WTC11 (cell line): ENCODE measurements around the gene PPM1N. TPM values are rescaled to one million over a fixed set of nuclear protein-coding genes. Genes with fewer than 3 reads are reported as not detected.

Source experiments
- ATAC-seq: fragments of 200-7000 bp; cut with Tn5 transposase; 2 replicates; pipeline ENCODE4 v1.10.0; 2021; ENCODE audit warnings: mild to moderate bottlenecking, moderate library complexity
- CTCF ChIA-PET: fragments of 300-600 bp; sonication (Branson Sonifier 250); formaldehyde crosslinking; loops from one replicate; lab custom pipeline; 2021; ENCODE audit warnings: antibody characterized with exemption; lab: Charles Lee
- POLR2A ChIA-PET: fragments of 350-600 bp; sonication (Branson Sonifier 250); formaldehyde crosslinking; loops from one replicate; lab custom pipeline; 2021; ENCODE audit warnings: antibody characterized with exemption; lab: Charles Lee
- DNase-seq: peaks from one replicate; pipeline ENCODE4 v3.0.0; 2021; ENCODE audit warnings: low spot score
- H3K27ac Mint-ChIP-seq: 2 replicates; pipeline ENCODE4 v1.8.0; 2021; ENCODE audit warnings: mixed read lengths
- H3K27me3 Mint-ChIP-seq: 2 replicates; pipeline ENCODE4 v1.8.0; 2021; ENCODE audit warnings: low read depth, mild to moderate bottlenecking, moderate library complexity, mixed read lengths
- H3K36me3 Mint-ChIP-seq: 2 replicates; pipeline ENCODE4 v1.8.0; 2021; ENCODE audit warnings: mixed read lengths
- H3K4me1 Mint-ChIP-seq: 2 replicates; pipeline ENCODE4 v1.8.0; 2022; ENCODE audit warnings: mixed read lengths
- H3K4me3 Mint-ChIP-seq: 2 replicates; pipeline ENCODE4 v1.8.0; 2021; ENCODE audit warnings: mild to moderate bottlenecking, moderate library complexity, mixed read lengths
- H3K9me3 Mint-ChIP-seq: 2 replicates; pipeline ENCODE4 v1.8.0; 2021; ENCODE audit warnings: mixed read lengths
- ATF1 ChIP-seq: sonication (generic); formaldehyde crosslinking; IDR thresholded peaks from 2 replicates; pipeline ENCODE4 v1.8.1; 2023; ENCODE audit warnings: mild to moderate bottlenecking, moderate library complexity, missing genetic modification reagents
- CBFB ChIP-seq: sonication (generic); formaldehyde crosslinking; IDR thresholded peaks from 2 replicates; pipeline ENCODE4 v1.8.1; 2022; ENCODE audit warnings: mild to moderate bottlenecking, low read depth, missing genetic modification reagents
- CREB1 ChIP-seq: sonication (generic); formaldehyde crosslinking; IDR thresholded peaks from 2 replicates; pipeline ENCODE4 v1.8.0; 2023; ENCODE audit warnings: mild to moderate bottlenecking, missing genetic modification reagents
- ELF4 ChIP-seq: sonication (generic); formaldehyde crosslinking; IDR thresholded peaks from 2 replicates; pipeline ENCODE4 v1.8.1; 2022; ENCODE audit warnings: low read depth, mild to moderate bottlenecking, moderate library complexity, missing genetic modification reagents
- EMX1 ChIP-seq: fragments of 250-450 bp; sonication (Bioruptor Pico); IDR thresholded peaks from 2 replicates; pipeline ENCODE4 v1.8.0; 2021; ENCODE audit warnings: mild to moderate bottlenecking
- HMGA2 ChIP-seq: fragments of 250-450 bp; sonication (Bioruptor Pico); IDR thresholded peaks from 2 replicates; pipeline ENCODE4 v1.4.0; 2021; ENCODE audit warnings: mild to moderate bottlenecking, moderate library complexity
- KAT7 ChIP-seq: sonication (generic); formaldehyde crosslinking; IDR thresholded peaks from 2 replicates; pipeline ENCODE4 v1.8.1; 2023; ENCODE audit warnings: missing genetic modification reagents, mild to moderate bottlenecking, borderline replicate concordance
- MXD4 ChIP-seq: fragments of 250-450 bp; sonication (Bioruptor Pico); IDR thresholded peaks from 2 replicates; pipeline ENCODE4 v1.8.0; 2021; ENCODE audit warnings: mild to moderate bottlenecking, moderate library complexity, borderline replicate concordance
- NR2C2 ChIP-seq: sonication (generic); formaldehyde crosslinking; IDR thresholded peaks from 2 replicates; pipeline ENCODE4 v1.8.0; 2022; ENCODE audit warnings: mild to moderate bottlenecking, missing genetic modification reagents
- NR3C1 ChIP-seq: sonication (generic); formaldehyde crosslinking; conservative IDR thresholded peaks from 2 replicates; pipeline ENCODE4 v1.8.1; 2023; ENCODE audit warnings: low read depth, mild to moderate bottlenecking, missing genetic modification reagents
- SP1 ChIP-seq: sonication (generic); formaldehyde crosslinking; conservative IDR thresholded peaks from 2 replicates; pipeline ENCODE4 v1.8.1; 2022; ENCODE audit warnings: missing genetic modification reagents
- TCF7 ChIP-seq: sonication (generic); formaldehyde crosslinking; IDR thresholded peaks from 2 replicates; pipeline ENCODE4 v1.8.0; 2022; ENCODE audit warnings: mild to moderate bottlenecking, low read depth, missing genetic modification reagents, moderate library complexity
- ZBTB21 ChIP-seq: sonication (generic); formaldehyde crosslinking; IDR thresholded peaks from 2 replicates; pipeline ENCODE4 v1.8.1; 2023; ENCODE audit warnings: mild to moderate bottlenecking, missing genetic modification reagents, borderline replicate concordance
- ZNF121 ChIP-seq: sonication (generic); formaldehyde crosslinking; IDR thresholded peaks from 2 replicates; pipeline ENCODE4 v1.8.0; 2023; ENCODE audit warnings: missing genetic modification reagents
- ZNF138 ChIP-seq: sonication (generic); formaldehyde crosslinking; conservative IDR thresholded peaks from 2 replicates; pipeline ENCODE4 v1.8.1; 2022; ENCODE audit warnings: mild to moderate bottlenecking, moderate library complexity, missing genetic modification reagents
- ZNF317 ChIP-seq: sonication (generic); formaldehyde crosslinking; IDR thresholded peaks from 2 replicates; pipeline ENCODE4 v1.8.1; 2023; ENCODE audit warnings: low read depth, mild to moderate bottlenecking, moderate library complexity, missing genetic modification reagents, borderline replicate concordance
- total RNA-seq: library from RNA; stranded (reverse); gene quantifications from 3 replicates; pipeline ENCODE4 v1.2.3, GENCODE V29; 2021
- TF ChIP-seq, protein P1 (sequence below): fragments of 250-450 bp; sonication (Bioruptor Pico); IDR thresholded peaks from 2 replicates; pipeline ENCODE4 v2.1.2; 2022; ENCODE audit warnings: mild to moderate bottlenecking, moderate library complexity
- TF ChIP-seq, protein P2 (sequence below): sonication (generic); formaldehyde crosslinking; IDR thresholded peaks from 2 replicates; pipeline ENCODE4 v1.8.1; 2022; ENCODE audit warnings: mild to moderate bottlenecking, missing genetic modification reagents, moderate library complexity, borderline replicate concordance
- TF ChIP-seq, protein P3 (sequence below): sonication (generic); formaldehyde crosslinking; IDR thresholded peaks from 2 replicates; pipeline ENCODE4 v1.8.1; 2022; ENCODE audit warnings: low read depth, mild to moderate bottlenecking, moderate library complexity, missing genetic modification reagents, borderline replicate concordance
- TF ChIP-seq, protein P4 (sequence below): sonication (generic); formaldehyde crosslinking; IDR thresholded peaks from 2 replicates; pipeline ENCODE4 v1.8.1; 2023; ENCODE audit warnings: mild to moderate bottlenecking, moderate library complexity, missing genetic modification reagents
- TF ChIP-seq, protein P5 (sequence below): sonication (generic); formaldehyde crosslinking; IDR thresholded peaks from 2 replicates; pipeline ENCODE4 v1.8.0; 2022; ENCODE audit warnings: mild to moderate bottlenecking, missing genetic modification reagents

The PPM1N gene
- total RNA-seq, 1 experiment from 2014 or later, result 10.3 TPM

DNA sequence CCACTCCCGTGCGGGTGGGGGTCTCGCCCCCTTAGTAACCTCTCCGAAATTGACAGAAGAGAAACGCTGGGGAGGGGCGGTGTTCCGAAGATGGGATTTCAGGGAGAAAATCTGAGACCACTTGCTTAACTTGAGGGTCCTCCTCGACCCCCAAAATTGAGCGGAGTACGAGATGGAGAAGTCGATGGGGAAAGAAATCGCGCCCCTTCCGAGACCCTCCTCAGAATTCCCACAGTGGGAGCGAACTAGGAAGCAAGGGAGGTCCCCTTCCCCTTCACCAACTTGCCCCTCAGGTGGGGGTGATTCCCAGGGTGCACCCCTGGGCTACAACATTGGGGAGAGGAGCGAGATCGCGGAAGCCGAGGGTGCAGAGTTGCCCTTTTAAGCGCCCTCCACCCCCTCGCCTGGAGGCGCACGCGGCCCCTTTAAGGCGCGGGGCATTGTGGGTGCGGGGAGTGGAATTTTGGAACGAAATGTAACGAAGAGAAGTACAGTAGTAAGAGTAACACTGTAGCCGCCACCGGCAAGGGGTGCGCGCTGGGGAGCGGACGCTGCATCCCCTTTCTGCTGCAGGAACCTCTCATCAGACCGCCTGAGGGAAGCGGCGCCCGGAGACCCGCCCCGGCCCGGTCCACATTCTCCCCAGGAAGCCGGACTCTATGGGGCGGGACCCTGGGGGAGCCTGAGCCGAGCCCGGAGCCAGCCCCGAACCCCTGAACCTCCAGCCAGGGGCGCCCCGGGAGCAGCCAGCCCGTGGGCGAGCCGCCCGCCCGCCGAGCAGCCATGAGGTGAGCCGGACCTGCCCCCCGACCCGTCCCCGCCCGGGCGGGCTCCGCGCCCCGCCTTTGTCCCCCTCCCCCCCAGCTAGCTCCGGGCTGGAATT is 9.0 kb downstream of the PPM1N start, which contains the start of gene VASP (continued):
- TF ChIP-seq ATF1 (CRISPR knock-in tag) (no peak), CREB1 (CRISPR knock-in tag) (no peak), NR2C2 (CRISPR knock-in tag) (no peak), NR3C1 (CRISPR knock-in tag) (no peak), ZNF317 (CRISPR knock-in tag) (no peak), ZNF138 (CRISPR knock-in tag) (no peak), SP1 (peak; percentile 68), TCF7 (CRISPR knock-in tag) (no peak), EMX1 (CRISPR knock-in tag) (no peak)
- TF ChIP-seq, protein P1, sequence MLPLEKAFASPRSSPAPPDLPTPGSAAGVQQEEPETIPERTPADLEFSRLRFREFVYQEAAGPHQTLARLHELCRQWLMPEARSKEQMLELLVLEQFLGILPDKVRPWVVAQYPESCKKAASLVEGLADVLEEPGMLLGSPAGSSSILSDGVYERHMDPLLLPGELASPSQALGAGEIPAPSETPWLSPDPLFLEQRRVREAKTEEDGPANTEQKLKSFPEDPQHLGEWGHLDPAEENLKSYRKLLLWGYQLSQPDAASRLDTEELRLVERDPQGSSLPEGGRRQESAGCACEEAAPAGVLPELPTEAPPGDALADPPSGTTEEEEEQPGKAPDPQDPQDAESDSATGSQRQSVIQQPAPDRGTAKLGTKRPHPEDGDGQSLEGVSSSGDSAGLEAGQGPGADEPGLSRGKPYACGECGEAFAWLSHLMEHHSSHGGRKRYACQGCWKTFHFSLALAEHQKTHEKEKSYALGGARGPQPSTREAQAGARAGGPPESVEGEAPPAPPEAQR, result no peak
- TF ChIP-seq, protein P2, sequence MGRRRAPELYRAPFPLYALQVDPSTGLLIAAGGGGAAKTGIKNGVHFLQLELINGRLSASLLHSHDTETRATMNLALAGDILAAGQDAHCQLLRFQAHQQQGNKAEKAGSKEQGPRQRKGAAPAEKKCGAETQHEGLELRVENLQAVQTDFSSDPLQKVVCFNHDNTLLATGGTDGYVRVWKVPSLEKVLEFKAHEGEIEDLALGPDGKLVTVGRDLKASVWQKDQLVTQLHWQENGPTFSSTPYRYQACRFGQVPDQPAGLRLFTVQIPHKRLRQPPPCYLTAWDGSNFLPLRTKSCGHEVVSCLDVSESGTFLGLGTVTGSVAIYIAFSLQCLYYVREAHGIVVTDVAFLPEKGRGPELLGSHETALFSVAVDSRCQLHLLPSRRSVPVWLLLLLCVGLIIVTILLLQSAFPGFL (CRISPR knock-in tag), result no peak

DNA sequence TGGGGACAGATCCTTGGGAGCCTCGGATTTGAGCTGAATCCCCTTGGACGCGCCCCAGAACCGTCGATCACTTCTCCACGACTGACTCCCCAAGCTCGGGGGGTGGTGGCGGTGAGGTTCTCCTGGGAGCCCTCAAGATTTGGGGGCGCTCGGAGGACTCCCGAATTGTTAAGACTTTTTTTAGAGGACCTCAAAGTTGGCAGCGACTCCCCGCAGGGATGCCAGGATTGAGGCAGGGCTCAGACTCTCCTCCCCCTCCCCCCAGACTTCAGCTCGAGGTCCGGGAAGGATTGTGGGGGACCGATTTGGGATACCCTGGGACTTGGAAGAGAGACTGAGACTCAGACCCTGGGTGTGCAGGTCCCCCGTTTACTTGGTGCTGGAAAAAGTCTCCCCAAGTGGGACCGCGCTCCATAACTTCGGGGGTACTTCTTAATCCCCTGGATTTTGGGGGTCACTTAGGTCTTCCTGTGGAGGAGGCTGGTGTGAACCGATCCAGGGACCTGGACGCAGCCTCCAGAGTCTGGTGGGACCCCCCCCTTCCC is 9.7 kb downstream of the PPM1N start:
- H3K9me3 Mint-ChIP-seq, result no peaks in the 10 kb centered on the region
- ChIA-PET POLR2A (interaction anchor here (0.7 to 1.9 kb wide), 4 partner anchors 9 to 108 kb away, joined by 3 to 33 read pairs (median 6); partner anchors contain the start of genes PPM1N and RTN2), CTCF (interaction anchor here (0.8 to 1.8 kb wide), 14 partner anchors 9 to 136 kb away, joined by 3 to 10 read pairs (median 4); partner anchors contain the start of genes FOSB, PPM1N and RTN2)
- H3K36me3 Mint-ChIP-seq, result no peaks in the 10 kb centered on the region
- TF ChIP-seq, protein P3, sequence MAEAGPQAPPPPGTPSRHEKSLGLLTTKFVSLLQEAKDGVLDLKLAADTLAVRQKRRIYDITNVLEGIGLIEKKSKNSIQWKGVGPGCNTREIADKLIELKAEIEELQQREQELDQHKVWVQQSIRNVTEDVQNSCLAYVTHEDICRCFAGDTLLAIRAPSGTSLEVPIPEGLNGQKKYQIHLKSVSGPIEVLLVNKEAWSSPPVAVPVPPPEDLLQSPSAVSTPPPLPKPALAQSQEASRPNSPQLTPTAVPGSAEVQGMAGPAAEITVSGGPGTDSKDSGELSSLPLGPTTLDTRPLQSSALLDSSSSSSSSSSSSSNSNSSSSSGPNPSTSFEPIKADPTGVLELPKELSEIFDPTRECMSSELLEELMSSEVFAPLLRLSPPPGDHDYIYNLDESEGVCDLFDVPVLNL (CRISPR knock-in tag), result no peak
- no peak for TF ChIP-seq ZBTB21 (CRISPR knock-in tag)
- no peak for TF ChIP-seq MXD4 (CRISPR knock-in tag)
- TF ChIP-seq, protein P4, sequence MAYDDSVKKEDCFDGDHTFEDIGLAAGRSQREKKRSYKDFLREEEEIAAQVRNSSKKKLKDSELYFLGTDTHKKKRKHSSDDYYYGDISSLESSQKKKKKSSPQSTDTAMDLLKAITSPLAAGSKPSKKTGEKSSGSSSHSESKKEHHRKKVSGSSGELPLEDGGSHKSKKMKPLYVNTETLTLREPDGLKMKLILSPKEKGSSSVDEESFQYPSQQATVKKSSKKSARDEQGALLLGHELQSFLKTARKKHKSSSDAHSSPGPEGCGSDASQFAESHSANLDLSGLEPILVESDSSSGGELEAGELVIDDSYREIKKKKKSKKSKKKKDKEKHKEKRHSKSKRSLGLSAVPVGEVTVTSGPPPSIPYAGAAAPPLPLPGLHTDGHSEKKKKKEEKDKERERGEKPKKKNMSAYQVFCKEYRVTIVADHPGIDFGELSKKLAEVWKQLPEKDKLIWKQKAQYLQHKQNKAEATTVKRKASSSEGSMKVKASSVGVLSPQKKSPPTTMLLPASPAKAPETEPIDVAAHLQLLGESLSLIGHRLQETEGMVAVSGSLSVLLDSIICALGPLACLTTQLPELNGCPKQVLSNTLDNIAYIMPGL (CRISPR knock-in tag), result no peak
- TF ChIP-seq, protein P5, sequence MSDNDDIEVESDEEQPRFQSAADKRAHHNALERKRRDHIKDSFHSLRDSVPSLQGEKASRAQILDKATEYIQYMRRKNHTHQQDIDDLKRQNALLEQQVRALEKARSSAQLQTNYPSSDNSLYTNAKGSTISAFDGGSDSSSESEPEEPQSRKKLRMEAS (CRISPR knock-in tag), result no peak
- TF ChIP-seq, protein P2 (CRISPR knock-in tag), result no peak
- no peak for TF ChIP-seq ZNF317 (CRISPR knock-in tag)
- no peak for TF ChIP-seq ZNF121 (CRISPR knock-in tag)
- no peak for TF ChIP-seq HMGA2 (CRISPR knock-in tag)
- TF ChIP-seq ELF4 (CRISPR knock-in tag), result no peak
- no peak for TF ChIP-seq CBFB (CRISPR knock-in tag)
- TF ChIP-seq KAT7 (CRISPR knock-in tag), result no peak
- ATAC-seq (no peak), DNase-seq (no peak)
- H3K27ac Mint-ChIP-seq, result peak overlapping the region; percentile 57; the same call in 1 of the 2 replicates
- H3K4me1 Mint-ChIP-seq, result peaks cover 28% of the 10 kb centered on the region
- peak overlapping the region; percentile 91 for H3K4me3 Mint-ChIP-seq
- no peaks in the 10 kb centered on the region; the same call in 1 of the 2 replicates for H3K27me3 Mint-ChIP-seq
